IMR-90 (cell line): ENCODE measurements around the gene GPC4. TPM values are rescaled to one million over a fixed set of nuclear protein-coding genes. Genes with fewer than 3 reads are reported as not detected.

Experiments
- ATAC-seq: fragments of 200-7000 bp; cut with Tn5 transposase; 2 replicates; pipeline ENCODE4 v1.9.1; 2020; ENCODE audit warnings: low read depth, mild to moderate bottlenecking, moderate library complexity
- Bru-seq: library from RNA; stranded (reverse); fragments of 400-500 nt; gene quantifications from one replicate; lab custom pipeline; 2021; lab: Mats Ljungman, UMichigan
- BruChase-seq, 2 experiments: library from RNA; stranded (reverse); fragments of 400-500 nt; gene quantifications; one replicate each; lab custom pipeline; 2021; lab: Mats Ljungman, UMichigan
- BruUV-seq: library from RNA; stranded (reverse); fragments of 400-500 nt; replicated peaks from 2 replicates; lab custom pipeline; 2021; lab: Mats Ljungman, UMichigan
- CTCF ChIA-PET: fragments of 300-600 bp; formaldehyde crosslinking; extraction: SDS; loops from one replicate; lab custom pipeline; 2021; ENCODE audit warnings: antibody characterized with exemption; lab: Yijun Ruan, JAX
- POLR2A ChIA-PET: fragments of 300-600 bp; sonication (Branson Sonifier 250); formaldehyde crosslinking; loops from one replicate; lab custom pipeline; 2022; ENCODE audit warnings: antibody characterized with exemption; ENCODE audit not compliant: unreplicated experiment; lab: Charles Lee
- DNase-seq: peaks from one replicate; pipeline ENCODE4 v3.0.0; 2013
- H2AFZ ChIP-seq: replicated peaks from 2 replicates; pipeline ENCODE3; 2013; ENCODE audit warnings: low read length, mild to moderate bottlenecking; ENCODE audit not compliant: poor library complexity
- H2AK5ac ChIP-seq: 2 replicates; pipeline ENCODE4 v1.6.1; 2013; ENCODE audit warnings: low read depth, low read length, inconsistent platforms
- H2AK9ac ChIP-seq: replicated peaks from 2 replicates; pipeline ENCODE3; 2013; ENCODE audit warnings: mild to moderate bottlenecking, low read depth, low read length, moderate library complexity; ENCODE audit not compliant: poor library complexity
- H2BK120ac ChIP-seq: 2 replicates; pipeline ENCODE4 v1.6.1; 2013; ENCODE audit warnings: low read depth, low read length, inconsistent platforms
- H2BK15ac ChIP-seq: 3 replicates; pipeline ENCODE4 v1.6.1; 2013; ENCODE audit warnings: low read depth, low read length, inconsistent platforms
- H2BK20ac ChIP-seq: 2 replicates; pipeline ENCODE4 v1.6.1; 2013; ENCODE audit warnings: low read depth, mild to moderate bottlenecking, inconsistent platforms, low read length, moderate library complexity
- H2BK5ac ChIP-seq: 2 replicates; pipeline ENCODE4 v1.6.1; 2013; ENCODE audit warnings: mild to moderate bottlenecking, low read depth, low read length, inconsistent platforms; ENCODE audit not compliant: poor library complexity, severe bottlenecking
- H3K14ac ChIP-seq: replicated peaks from 2 replicates; pipeline ENCODE4 v1.6.1; 2013; ENCODE audit warnings: low read depth, low read length, inconsistent platforms
- H3K18ac ChIP-seq: 2 replicates; pipeline ENCODE4 v1.6.1; 2013; ENCODE audit warnings: low read depth, low read length, control low read depth
- H3K23ac ChIP-seq: 2 replicates; pipeline ENCODE4 v1.6.1; 2013; ENCODE audit warnings: low read depth, low read length, inconsistent platforms
- H3K27ac ChIP-seq: 2 replicates; pipeline ENCODE4 v1.5.1; 2013; ENCODE audit warnings: mild to moderate bottlenecking, control low read depth, low read length; ENCODE audit not compliant: insufficient read depth
- H3K27me3 ChIP-seq: 2 replicates; pipeline ENCODE4 v1.6.1; 2013; ENCODE audit warnings: low read length; ENCODE audit not compliant: control insufficient read depth, insufficient read depth
- H3K36me3 ChIP-seq: 2 replicates; pipeline ENCODE4 v1.6.1; 2013; ENCODE audit warnings: low read length, mixed read lengths; ENCODE audit not compliant: control insufficient read depth, insufficient read depth
- H3K4ac ChIP-seq: 2 replicates; pipeline ENCODE4 v1.6.1; 2013; ENCODE audit warnings: low read depth, low read length, inconsistent platforms
- H3K4me1 ChIP-seq: 2 replicates; pipeline ENCODE4 v1.6.1; 2013; ENCODE audit warnings: low read length, mixed read lengths; ENCODE audit not compliant: control insufficient read depth, insufficient read depth
- H3K4me2 ChIP-seq: 2 replicates; pipeline ENCODE4 v1.6.1; 2013; ENCODE audit warnings: low read depth, mild to moderate bottlenecking, control low read depth, low read length, moderate library complexity
- H3K4me3 ChIP-seq: 2 replicates; pipeline ENCODE4 v1.5.1; 2013; ENCODE audit warnings: low read depth, mild to moderate bottlenecking, control low read depth, low read length, moderate library complexity; ENCODE audit not compliant: insufficient read depth
- H3K56ac ChIP-seq: 2 replicates; pipeline ENCODE4 v1.6.1; 2013; ENCODE audit warnings: low read length, inconsistent platforms; ENCODE audit not compliant: insufficient read depth; ENCODE audit errors: extremely low read depth
- H3K79me1 ChIP-seq, 2 experiments: 2 replicates each; pipeline ENCODE4 v1.6.1; 2013; ENCODE audit warnings: low read length in 2 of 2, inconsistent platforms in 1 of 2, low read depth in 1 of 2
- H3K9ac ChIP-seq: 2 replicates; pipeline ENCODE4 v1.6.1; 2013; ENCODE audit warnings: low read depth, low read length, control low read depth
- H3K9me1 ChIP-seq: 2 replicates; pipeline ENCODE4 v1.6.1; 2013; ENCODE audit warnings: low read length, inconsistent platforms; ENCODE audit not compliant: insufficient read depth
- H3K9me3 ChIP-seq: 2 replicates; pipeline ENCODE4 v1.6.1; 2013; ENCODE audit warnings: low read length; ENCODE audit not compliant: control insufficient read depth, insufficient read depth
- H4K20me1 ChIP-seq: 2 replicates; pipeline ENCODE4 v1.6.1; 2013; ENCODE audit warnings: low read length, inconsistent platforms; ENCODE audit not compliant: insufficient read depth
- H4K5ac ChIP-seq: 2 replicates; pipeline ENCODE4 v1.6.1; 2013; ENCODE audit warnings: mild to moderate bottlenecking, low read depth, low read length, control low read depth
- H4K8ac ChIP-seq, 2 experiments: 2 replicates each; pipeline ENCODE4 v1.6.1; 2013; ENCODE audit warnings: low read depth in 2 of 2, low read length in 2 of 2, control low read depth in 1 of 2, inconsistent platforms in 1 of 2
- H4K91ac ChIP-seq: 2 replicates; pipeline ENCODE4 v1.6.1; 2013; ENCODE audit warnings: low read depth, low read length, inconsistent platforms; ENCODE audit not compliant: insufficient read depth
- BHLHE40 ChIP-seq: fragments of 150-350 bp; IDR thresholded peaks from 2 replicates; pipeline ENCODE4 v1.6.1; 2016; ENCODE audit warnings: mild to moderate bottlenecking, low read depth, low read length
- CHD1 ChIP-seq: IDR thresholded peaks from 2 replicates; pipeline ENCODE4 v1.6.1; 2012; ENCODE audit warnings: low read depth, low read length, improper control_type of control experiment
- CTCF ChIP-seq: conservative IDR thresholded peaks from 2 replicates; pipeline ENCODE4 v1.5.1; 2012; ENCODE audit warnings: mild to moderate bottlenecking, low read depth, low read length, improper control_type of control experiment
- ELK1 ChIP-seq: fragments of 150-350 bp; IDR thresholded peaks from 2 replicates; pipeline ENCODE4 v1.6.1; 2016; ENCODE audit warnings: low read depth, mild to moderate bottlenecking, low read length, moderate library complexity, borderline replicate concordance
- FOS ChIP-seq: fragments of 150-350 bp; IDR thresholded peaks from 2 replicates; pipeline ENCODE4 v1.6.1; 2016; ENCODE audit warnings: low read depth, low read length
- MAZ ChIP-seq: IDR thresholded peaks from 2 replicates; pipeline ENCODE4 v1.6.1; 2012; ENCODE audit warnings: low read depth, mild to moderate bottlenecking, low read length, improper control_type of control experiment, moderate library complexity, borderline replicate concordance
- NFE2L2 ChIP-seq: fragments of 150-350 bp; IDR thresholded peaks from 2 replicates; pipeline ENCODE4 v1.6.1; 2016; ENCODE audit warnings: low read depth, mild to moderate bottlenecking, low read length
- RAD21 ChIP-seq: IDR thresholded peaks from 2 replicates; pipeline ENCODE4 v1.6.1; 2012; ENCODE audit warnings: low read length, improper control_type of control experiment
- RCOR1 ChIP-seq: IDR thresholded peaks from 2 replicates; pipeline ENCODE4 v1.6.1; 2012; ENCODE audit warnings: mild to moderate bottlenecking, low read length, improper control_type of control experiment; ENCODE audit not compliant: insufficient replicate concordance
- RFX5 ChIP-seq: IDR thresholded peaks from 2 replicates; pipeline ENCODE4 v1.8.0; 2012; ENCODE audit warnings: low read depth, mild to moderate bottlenecking, low read length, moderate library complexity
- USF2 ChIP-seq: fragments of 150-350 bp; IDR thresholded peaks from 2 replicates; pipeline ENCODE4 v1.6.1; 2017; ENCODE audit warnings: mild to moderate bottlenecking, antibody characterized with exemption, low read length, low read depth
- WGBS, 2 experiments: methylation state at CpG; one replicate each; pipeline versions ENCODE4 v1.1.5 to v1.1.7; 2013; ENCODE audit warnings: missing lambda C conversion rate in 2 of 2; ENCODE audit not compliant: insufficient read length in 1 of 2; ENCODE audit errors: extremely low coverage in 2 of 2; 5-methylcytosine and 5-hydroxymethylcytosine counted together
- dilution Hi-C: fragments of 300-500 bp; cut with HindIII; formaldehyde crosslinking; loops from one replicate; pipeline ENCODE4 v1.14.3; 2018; ENCODE audit warnings: low sequenced_read_pairs; ENCODE audit not compliant: unreplicated experiment
- in situ Hi-C: fragments of 300-500 bp; cut with MboI; formaldehyde crosslinking; loops from 3 replicates; pipeline ENCODE4 v1.14.3; 2019; ENCODE audit warnings: low sequenced_read_pairs, inconsistent platforms, mixed read lengths
- intact Hi-C: fragments of 100-400 bp; cut with micrococcal nuclease; formaldehyde crosslinking; loops from 2 replicates; pipeline ENCODE4 v1.10.0; 2022
- long read RNA-seq: library from polyadenylated mRNA; unstranded; transcript quantifications from one replicate; pipeline ENCODE4 v2.0.0, GENCODE V29; 2021; ENCODE audit not compliant: unreplicated experiment
- polyA plus RNA-seq, 3 experiments: library from polyadenylated mRNA; depleted of rRNA; stranded (reverse); fragments of >200 nt; gene quantifications; 2 replicates each; pipeline ENCODE4 v1.2.3, GENCODE V29; 2012; ENCODE audit warnings: low replicate concordance in 1 of 3
- total RNA-seq: library from RNA; depleted of rRNA; stranded (reverse); fragments of >200 nt; gene quantifications from 2 replicates; pipeline ENCODE4 v1.2.3, GENCODE V29; 2012; rRNA removed

The GPC4 gene
- 0.54 and 0.56 TPM in 2 replicates for total RNA-seq
- polyA plus RNA-seq (2012; rRNA removed), result 1.1 and 1.6 TPM in 2 replicates
- 0.45 and 0.89 TPM in 2 replicates for polyA plus RNA-seq (2012; cell fraction: cytosol; rRNA removed)
- polyA plus RNA-seq (2012; cell fraction: nucleus; rRNA removed; ENCODE audit: low replicate concordance), result 0.35 and 0.48 TPM in 2 replicates
- Bru-seq, nascent RNA, result percentile 39 among the genes with signal in this experiment
- percentile 40 among the genes with signal in this experiment for BruChase-seq, experiment 1, labeled RNA remaining after a 6-hour chase
- percentile 30 among the genes with signal in this experiment for BruChase-seq, experiment 2, labeled RNA remaining after a 2-hour chase
- long read RNA-seq, full-length matches to known transcripts, result 2 of 2 reads
- long read RNA-seq, partial matches to known transcripts, result 0 of 2 reads
- long read RNA-seq, other reads (novel, unspliced or antisense), result 0 of 2 reads

- Histone ChIP-seq H2BK20ac (no peak within 1 kb of the TSS), H2AK9ac (no peak within 1 kb of the TSS), H3K18ac (peak within 1 kb of the TSS; percentile 41; the same call in 1 of the 2 replicates), H3K79me1 (no peaks in the 10 kb centered on the region), H2BK120ac (no peak within 1 kb of the TSS), H3K9ac (peak within 1 kb of the TSS; percentile 62), H3K4me2 (peak within 1 kb of the TSS; percentile 79), H2BK5ac (no peak within 1 kb of the TSS), H3K4me1 (no peaks in the 10 kb centered on the region; the same call in 1 of the 2 replicates), H3K14ac (no peak within 1 kb of the TSS), H3K4me3 (peak within 1 kb of the TSS; percentile 96), H4K91ac (no peak within 1 kb of the TSS; the same call in 1 of the 2 replicates), H3K9me3 (no peaks in the 10 kb centered on the region), H2AK5ac (no peak within 1 kb of the TSS), H4K5ac (no peak within 1 kb of the TSS), H3K56ac (no peak within 1 kb of the TSS), H3K27me3 (peaks cover 18% of the 10 kb centered on the region), H4K20me1 (no peaks in the 10 kb centered on the region; the same call in 1 of the 2 replicates), H3K4ac (no peak within 1 kb of the TSS), H2AFZ (peak within 1 kb of the TSS; percentile 70), H3K9me1 (no peaks in the 10 kb centered on the region), H4K8ac (no peak within 1 kb of the TSS), H3K27ac (peak within 1 kb of the TSS; percentile 59), H3K23ac (no peak within 1 kb of the TSS), H3K36me3 (no peaks in the 10 kb centered on the region), H2BK15ac (no peak within 1 kb of the TSS; the same call in 2 of the 3 replicates)
- WGBS, 2 experiments, result 28% methylated on average over 35 of the region's 90 CpGs; no CpG with 5 or more reads in 1 of the 2 experiments
- BruUV-seq, result no TSS peak
- no peak for DNase-seq
- ChIA-PET POLR2A (no interaction called here), CTCF (no interaction called here)
- intact Hi-C loops, result loop anchor here (1.0 to 10.0 kb wide), 2 partner anchors 80 to 249 kb away; no protein-coding TSS in a partner anchor
- ATAC-seq, result peak; percentile 70
- in situ Hi-C loops, result no loop called here
- TF ChIP-seq MAZ (no peak), FOS (no peak), RAD21 (no peak), CTCF (no peak), RCOR1 (no peak), CHD1 (no peak), BHLHE40 (no peak), USF2 (no peak), RFX5 (no peak), ELK1 (no peak), NFE2L2 (no peak)
- dilution Hi-C loops, result no loop called here
Measured at GRCh38 chrX:133415276-133416105, at the start of gene GPC4. GPC4 (minus strand) TSS chrX:133415489; CDS start chrX:133414965, 524 bp downstream.
